Activated CD8-positive, alpha-beta memory T cell treated with anti-CD3 and anti-CD28 coated beads for 24 hours (primary cell): ENCODE data around the gene DNAJC12.
"Not testable (repeated sequence)": the region's sequence is repeated elsewhere in the genome, so short reads cannot be mapped to it uniquely, and the experiment has no call there.

ENCODE experiments used
- DNase-seq: peaks from one replicate; pipeline ENCODE4 v3.0.0-alpha.2; 2020

The DNAJC12 gene

DNA sequence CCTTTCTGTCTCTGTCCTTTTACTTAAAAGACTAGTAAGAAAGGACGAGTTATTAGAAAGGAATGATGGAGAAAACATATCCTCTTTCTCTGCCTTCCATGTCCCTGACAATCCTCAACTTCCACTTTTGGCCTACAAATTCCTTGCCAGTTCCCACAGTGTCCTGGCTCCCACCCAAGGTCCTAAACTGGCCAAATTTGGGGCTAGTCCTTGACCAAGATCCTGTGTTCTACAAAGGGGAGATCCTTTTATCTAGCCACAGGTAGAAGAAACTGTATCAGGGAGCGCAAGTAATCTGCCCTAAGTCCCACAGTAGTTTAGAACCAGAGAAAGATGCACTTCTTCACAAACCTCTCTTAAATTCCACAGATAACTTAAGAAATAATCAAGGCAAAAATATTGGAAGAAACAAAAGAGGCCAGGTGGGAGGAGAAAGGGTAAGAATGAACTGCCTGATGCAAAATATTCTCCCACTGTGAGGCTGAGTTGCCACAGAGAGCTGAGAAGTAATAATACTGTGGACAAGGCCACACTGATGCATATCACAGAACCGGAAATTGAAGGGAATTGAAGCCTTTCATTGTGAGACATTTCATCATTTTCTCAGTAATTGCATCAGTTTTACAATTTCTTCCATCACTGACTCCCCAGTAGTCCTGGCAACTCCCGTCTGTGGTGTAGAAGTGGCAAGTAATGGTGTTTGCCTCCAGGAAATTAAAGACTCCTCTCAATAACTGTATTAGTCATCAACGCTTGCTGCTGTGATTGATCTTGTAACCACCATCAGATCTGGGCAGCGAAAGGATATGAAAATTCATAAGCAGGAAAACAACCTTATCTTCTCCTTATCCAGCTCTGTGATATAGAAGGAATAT lies 47.2 kb downstream of the DNAJC12 start:
- no peak for DNase-seq

DNA sequence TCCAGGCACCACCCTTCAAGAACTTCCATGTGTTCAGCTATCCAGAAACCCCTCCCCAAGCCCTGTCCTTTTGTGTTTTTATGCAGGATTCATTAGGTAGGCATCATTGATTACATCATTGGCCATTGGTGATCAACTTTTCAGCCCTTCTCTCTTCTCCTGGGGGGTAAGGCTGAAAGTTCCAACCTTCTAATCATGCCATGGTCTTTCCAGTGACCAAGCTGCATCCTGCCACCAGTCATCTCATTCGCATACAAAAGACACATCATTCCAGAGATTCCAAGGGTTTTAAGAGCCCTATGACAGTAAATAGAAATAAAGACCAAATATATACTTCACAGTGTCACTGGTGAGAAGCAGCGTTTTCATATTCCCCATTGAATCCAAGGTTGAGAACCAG lies 48.2 kb downstream of the DNAJC12 start:
- no peak for DNase-seq

DNA sequence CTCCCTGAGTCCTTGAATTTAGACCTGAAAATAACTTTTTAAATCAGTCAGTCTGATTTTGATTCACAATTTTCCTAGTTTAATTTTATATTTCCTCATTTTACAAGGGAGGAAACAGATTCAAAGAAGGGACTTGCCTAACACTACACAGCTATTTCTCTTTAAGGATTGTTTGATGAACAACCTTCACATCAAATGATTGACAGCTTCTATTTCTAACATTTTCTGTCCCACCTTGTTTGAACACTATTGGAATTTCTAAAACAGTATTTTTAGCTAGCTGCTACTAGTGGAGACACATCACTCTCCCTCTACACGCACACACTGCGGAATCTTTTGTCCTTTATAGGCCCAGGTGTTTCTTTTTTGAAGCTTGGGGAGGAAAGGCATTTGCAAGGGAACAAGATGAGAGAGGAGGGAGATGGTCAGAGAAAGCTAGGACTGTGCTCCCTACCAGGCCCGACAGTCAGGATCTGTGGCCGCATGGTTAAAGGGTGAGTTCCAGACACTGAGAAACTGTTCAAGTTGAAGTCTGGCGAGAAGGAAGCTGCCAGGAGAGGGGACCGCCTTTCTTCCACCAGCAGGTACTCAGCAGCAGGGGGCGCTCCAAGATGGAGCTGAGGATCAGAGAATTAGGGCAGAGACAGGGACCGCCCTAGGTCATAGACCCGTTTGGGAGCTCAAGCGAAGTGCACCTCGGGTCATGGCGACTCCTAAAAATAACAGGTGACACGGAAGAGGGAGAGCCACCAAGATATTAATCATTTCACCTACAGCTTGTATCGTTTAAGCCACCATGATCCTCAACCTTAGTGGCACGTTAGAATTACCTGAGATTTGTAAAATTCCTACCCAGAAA lies 49.7 kb downstream of the DNAJC12 start:
- peak; percentile 91 for DNase-seq

DNA sequence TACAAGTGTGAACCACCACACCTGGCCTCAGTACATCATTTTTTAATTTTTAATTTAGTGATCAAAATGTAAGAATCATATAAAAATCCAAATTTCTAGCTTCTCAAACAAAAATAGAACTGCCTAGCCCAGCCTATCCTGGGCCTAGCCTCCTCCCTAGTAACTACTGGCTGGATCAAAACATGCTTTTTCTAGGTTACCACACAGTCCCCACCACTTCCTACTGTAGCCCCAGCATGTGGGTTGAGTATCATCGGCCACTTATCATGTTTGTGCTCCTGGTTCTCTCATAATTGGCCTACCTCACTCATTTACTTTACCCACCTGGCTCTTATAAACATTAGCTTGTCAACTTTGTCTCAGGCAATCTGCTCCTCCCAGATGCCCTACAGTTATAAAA lies 52.9 kb downstream of the DNAJC12 start:
- DNase-seq, result no peak

DNA sequence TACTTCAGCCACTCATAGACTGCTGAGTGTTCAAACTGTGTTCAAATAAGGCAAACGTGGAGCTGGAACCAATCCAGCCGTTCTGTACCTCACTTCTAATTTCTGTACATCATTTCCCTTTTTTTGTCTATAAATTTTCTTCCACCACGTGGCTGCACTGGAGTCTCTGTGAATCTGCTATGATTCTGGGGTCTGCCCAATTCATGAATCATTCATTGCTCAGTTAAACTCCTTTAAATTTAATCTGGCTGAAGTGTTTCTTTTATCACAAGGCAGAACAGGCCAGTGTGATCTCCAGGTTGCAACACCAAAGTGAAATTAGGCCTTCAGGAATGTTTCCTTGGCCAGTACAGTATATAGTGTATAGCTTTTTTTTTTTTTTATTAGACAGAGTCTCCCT lies 53.5 kb downstream of the DNAJC12 start:
- DNase-seq, result no peak

DNA sequence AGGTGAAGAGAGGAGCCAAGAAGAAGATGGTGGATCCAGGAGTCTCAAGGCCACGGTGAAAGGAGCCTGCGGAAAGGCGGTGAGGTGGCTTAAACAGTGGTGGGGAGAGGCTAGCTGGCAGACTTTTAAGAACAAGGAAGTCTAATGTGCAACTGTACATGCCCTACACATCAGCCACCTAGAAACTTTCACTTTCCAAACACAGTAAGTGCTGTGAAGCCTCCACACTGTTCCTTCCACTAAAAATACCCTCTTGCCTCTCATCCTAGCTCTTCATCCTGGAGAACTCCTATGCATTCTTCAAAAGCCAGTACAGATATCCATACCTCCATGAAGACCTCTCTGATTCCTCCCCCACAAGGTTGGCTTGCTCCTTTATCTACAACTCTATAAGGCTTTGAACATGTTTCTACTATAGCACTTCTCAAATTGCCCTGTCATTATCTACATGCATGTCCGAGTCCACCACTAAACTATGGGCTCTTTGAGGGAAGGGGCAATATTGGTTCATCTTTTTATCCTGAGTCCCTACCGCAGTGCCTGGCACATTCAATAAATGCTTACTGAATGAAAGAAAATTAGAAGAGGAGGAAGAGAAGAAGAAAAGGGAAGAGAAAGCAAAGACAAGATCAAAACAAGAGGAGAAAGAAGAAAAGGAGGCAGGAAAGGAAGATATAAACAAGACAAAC lies 54.2 kb downstream of the DNAJC12 start:
- no peak for DNase-seq

DNA sequence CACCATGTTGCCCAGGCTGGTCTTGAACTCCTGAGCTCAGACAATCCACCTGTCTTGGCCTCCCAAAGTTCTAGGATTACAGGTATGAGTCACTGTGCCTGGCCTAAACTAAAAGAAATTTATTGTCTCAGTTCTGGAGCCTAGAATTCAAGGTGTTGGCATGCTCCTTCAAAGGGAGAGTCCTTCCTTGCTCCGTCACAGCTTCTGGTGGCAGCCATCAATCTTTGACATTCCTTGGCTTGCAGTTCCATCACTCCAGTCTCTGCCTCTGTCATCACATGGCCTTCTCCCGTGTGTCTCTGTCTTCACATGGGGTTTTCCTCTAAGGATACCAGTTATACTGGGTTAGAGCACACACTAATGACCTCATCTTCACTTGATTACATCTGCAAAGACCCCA lies 55.5 kb downstream of the DNAJC12 start:
- no peak for DNase-seq

DNA sequence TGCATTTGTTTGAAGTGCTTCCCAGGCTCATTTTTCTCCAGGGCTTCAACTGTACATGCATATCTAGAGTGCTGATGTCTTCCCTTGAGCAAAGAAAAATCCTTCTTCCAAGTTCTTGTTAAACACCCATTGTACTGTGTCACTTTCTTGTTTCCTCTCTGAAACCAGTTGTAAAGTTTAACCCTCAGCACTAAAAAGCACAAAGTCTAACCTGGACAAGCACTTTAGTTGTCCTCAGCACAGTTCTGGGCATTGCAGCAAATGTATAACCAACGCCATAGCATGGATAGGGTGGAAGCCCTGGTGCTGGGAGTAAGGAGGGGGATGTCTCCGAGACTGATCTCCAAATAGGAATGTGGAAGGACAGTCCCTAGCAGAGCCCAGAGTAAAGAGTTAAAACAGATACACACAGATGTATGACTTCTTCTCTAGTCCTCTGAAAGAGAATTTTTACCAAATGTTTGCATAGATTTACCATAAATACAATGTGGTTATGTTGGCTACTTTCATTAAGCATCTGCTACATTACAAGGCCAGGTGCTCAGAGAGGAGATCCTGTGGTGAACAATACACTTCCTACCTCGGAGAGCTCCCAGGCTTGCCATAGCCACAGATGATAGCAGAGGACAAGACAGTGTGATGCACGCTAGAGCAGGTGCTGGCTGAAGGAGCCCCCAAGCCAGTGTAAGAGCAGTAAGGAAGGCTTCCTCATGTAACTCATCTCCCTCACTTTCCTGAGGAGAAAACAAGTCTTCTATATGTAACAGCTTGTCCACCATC lies 57.0 kb downstream of the DNAJC12 start:
- DNase-seq, result no peak

DNA sequence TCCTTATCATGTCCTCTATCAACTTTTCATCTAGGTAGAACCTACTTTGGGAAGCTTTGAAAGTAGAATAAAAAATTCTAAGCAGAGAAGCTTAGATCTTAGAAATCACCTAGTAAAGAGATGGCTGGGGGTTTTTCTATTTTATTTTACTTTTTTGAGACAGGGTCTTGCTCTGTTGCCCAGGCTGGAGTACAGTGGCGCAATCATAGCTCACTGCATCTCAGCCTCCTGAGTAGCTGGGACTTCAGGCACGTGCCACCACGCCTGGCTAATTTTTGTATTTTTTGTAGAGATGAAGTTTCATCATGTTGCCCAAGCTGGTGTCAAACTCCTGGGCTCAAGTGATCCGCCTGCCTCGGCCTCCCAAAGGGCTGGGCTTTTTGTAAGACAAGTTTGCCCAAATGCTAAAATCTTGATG lies 57.8 kb downstream of the DNAJC12 start:
- not testable (repeated sequence) for DNase-seq

DNA sequence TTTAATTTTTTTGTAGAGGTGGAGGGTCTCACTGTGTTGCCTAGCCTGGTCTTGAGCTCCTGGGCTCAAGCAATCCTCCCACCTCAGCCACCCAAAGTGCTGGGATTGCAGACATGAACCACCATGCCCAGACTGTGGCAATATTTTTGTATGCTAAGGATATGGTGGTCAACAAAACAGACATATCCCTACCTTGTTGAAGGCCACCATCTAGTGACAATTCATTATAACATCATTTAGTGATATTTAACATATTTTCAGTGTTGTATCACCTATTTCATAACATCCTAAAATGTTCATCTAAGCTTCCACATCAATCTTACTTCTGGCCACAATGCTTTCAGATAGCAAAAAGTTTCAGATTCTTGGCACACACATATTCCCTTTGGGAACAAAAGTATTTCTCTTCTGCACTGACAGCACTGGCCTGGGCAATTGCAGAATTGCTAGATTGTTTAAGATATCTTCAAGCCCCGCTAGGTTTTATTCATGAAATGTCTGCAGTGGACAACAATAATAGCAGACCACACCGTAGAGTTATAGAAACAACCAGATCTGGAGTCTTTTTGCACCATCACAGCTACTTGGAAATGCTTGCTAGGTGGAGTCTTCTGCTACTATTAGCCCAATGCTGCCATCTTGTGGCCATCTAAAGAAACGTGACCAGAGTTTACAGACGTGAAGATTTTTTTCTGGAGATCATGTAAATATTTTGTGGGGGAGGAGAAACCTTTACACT lies 58.4 kb downstream of the DNAJC12 start:
- DNase-seq, result no peak

DNA sequence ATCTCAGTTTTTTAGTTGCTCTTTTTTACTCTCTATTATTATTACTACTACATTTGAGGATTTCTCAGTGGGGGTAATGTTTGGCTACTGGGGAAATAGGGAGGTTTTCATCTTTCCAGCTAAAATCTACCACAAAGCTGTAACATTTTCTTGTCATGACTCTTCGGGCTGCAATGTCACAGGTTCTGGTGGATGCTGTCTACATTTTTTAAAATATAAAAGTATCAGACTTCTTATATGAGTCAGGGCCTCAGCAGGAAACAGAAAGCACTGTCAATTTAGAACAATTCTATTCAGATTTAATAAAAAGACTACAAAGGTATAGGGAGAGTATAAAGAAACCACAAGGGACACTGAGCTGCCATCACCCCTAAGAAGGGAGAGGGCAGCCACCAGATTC lies 61.6 kb downstream of the DNAJC12 start:
- DNase-seq, result no peak

DNA sequence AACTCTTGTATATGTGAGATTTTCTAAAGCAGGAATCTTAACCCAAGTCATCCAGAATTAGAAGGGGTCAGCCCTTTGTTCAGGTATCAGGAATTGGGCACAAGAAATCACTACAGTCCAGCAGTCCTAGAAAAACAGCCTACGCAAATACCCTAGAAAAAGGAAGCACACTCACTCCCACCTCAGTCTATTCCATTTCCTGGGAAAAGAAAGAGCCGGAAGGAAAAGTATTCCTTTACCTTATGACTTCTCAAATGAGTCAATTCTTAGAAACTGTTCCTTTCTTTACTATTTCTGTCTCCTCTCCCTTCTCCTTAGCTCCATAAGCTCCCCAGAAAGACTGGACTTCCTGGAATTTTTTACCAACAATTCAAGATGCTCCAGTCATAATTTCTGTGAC lies 62.7 kb downstream of the DNAJC12 start:
- DNase-seq, result no peak

DNA sequence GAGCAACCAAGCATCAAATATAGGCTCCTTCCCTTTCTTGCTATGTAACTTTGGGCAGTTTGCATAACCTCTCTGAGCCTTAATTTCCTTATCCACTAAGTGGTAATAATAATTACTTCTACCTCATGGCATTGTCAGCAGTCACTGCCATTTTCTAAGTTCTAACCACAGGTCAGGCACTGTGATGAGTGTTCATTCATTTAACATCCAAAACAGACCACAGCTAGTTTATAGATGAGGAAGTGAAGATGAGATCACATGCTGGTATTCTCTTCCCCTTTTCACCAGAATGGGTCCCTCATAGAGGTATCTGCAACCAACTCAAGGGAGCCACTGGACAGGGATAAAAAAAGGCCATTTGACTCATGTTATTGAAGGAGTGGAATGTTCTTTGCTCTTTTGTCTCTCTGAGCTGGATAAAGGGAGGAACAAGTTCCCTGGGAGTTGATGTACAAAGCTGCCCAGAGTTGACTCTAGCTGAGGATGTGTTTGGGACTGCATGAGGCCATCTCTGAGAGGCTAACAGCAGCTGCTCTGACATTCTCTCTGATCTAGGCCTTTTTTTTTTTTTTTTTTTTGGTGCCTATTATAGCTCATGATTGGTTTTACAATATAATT lies 65.0 kb downstream of the DNAJC12 start:
- no peak for DNase-seq

DNA sequence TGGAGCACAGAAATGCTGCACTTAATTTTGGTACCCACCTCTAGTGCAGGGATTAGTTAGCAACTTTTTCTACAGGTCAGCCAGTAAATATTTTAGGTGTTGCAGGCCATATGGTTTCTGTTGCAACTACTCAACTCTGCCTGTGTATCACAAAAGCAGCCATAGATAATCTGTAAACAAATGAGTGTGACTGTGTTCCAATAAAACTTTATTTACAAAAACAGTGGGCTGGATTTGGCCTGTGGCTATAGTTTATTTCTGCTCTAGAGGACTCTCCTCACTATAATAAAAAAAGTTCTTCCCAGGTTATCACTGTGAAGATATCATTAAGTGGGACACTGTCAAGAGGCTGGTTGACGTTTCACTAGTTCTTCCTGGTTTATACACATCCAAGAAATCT lies 65.8 kb downstream of the DNAJC12 start:
- no peak for DNase-seq

DNA sequence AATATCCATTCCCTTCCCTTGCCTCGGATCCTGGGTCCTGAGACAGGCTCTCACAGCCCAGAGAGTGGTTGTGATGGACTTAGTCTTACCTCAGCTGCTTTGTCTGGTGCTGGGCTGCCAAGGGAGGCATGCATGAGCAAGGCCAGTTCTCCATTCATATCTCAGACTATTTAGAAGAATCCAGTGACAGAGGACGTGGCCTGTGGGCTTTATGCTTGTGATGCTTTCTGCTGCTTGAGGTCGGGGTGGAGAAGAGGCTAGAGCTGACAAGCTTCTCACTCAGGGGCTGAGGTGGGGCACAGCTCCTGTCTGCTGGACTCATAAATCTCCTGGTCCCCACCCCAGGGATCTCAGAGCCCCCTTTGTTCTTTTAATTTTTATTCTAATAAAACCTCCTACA lies 66.8 kb downstream of the DNAJC12 start:
- DNase-seq, result no peak

DNA sequence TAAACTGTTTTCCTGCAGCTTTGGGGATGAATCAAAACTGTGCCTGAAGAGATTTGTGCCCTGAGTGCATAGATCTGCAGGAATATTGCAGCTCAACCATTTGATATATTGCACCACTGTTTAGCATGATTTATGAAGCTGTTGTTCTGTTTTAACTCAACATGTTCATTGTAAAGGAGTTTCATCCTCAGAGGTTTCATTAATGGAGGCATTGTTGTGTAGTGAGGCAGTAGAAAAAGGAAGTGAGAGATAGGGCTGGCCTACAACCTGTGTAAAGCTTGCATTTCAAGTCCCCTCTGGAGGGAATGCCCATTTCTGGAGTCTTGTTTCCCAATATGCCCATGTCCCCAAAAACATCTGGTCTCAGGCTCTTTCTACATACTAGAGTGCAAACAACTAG lies 67.5 kb downstream of the DNAJC12 start:
- no peak for DNase-seq

DNA sequence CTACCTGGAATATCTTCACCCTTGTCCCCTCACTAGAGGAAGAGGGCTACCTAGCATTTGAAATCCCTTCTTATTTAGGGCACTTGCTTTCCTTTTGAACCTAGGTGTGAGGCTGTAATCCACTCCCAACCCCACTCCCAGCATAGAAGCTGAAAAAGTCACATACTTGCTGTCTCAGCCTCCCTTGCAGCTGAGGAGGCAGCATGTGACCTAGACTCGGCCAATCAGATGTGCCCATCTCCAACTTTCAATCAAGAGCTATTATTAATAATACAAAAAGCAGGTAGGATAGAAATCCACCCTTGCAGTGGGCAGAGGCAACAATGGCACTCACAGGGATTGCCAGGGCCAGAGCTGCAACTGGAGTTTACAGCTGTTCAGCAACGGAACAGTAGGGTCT lies 70.7 kb downstream of the DNAJC12 start:
- no peak for DNase-seq

DNA sequence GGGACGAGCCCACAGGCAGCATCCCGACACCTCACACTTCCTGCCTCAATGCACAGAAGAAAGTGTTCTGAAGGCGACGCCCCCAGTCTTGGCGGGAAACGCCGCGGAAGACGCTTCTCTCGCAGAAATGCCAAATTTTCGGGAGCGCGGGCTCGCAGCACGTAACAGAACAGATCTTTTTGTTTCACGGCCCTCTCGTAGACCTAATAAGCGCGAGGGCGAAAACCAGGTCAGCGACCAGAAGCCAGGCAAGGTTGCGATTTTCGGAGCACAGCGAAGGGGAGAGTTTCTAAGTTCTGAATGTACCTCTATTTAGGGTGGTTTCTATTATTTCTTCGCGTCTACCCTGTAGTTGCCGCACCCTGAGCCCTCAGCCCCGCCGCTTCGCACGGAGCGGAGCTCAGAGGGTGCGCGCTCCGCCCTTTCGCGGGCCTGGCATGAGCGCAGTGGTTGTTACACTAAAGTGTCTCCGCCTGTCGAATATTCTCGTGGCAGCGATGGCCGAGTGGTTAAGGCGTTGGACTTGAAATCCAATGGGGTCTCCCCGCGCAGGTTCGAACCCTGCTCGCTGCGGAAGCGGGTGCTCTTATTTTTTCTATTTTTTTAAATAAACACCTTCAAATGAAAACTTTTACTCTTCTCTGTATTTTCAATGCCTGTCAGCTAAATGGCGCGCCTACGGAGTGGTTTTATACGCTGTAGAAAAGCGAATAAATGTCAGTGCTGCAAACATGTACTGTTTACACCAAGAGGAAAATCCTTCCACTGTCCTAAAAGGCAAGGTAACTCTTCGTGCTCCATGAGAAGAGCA lies 73.8 kb downstream of the DNAJC12 start:
- DNase-seq, result peak; percentile 100

DNA sequence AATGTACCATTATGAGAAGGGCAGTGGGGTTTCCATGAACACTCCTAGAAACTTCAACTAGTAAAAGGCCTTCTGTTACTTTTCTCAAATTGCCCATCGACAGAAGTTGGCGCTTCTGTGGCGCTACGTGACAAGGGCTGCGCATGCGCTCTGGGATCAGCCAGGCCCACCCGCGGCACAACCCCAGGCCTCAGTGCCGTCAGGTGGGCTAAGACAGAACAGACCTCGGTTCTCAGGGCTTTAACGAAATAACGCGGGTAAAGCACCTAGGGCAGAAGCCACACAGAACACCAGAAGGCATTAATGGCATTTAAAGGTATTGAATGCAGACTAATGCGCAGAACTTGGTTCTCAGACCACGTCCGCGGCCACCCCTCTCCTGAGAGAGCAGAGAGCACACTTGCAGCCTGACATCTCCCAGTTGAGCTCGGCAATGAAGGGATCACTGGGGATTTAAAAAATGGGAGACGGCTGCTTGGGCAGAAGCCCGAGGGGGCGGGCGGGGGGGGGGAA lies 74.4 kb downstream of the DNAJC12 start:
- DNase-seq, result peak; percentile 91

DNA sequence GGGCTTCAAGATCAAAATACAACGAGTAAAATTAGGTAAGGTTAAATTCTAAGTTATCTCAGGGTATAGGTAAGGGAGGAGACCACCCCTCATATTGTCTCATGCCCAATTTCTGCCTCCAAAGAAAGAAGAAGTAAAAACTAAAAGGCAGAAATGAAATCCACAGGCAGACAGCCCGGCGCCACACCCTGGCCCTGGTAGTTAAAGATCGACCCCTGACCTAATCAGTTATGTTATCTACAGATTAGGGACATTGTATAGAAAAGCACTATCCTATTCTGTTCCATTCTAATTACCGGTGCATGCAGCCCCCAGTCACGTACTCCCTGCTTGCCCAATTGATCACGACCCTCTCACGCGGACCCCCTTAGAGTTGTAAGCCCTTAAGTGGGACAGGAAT lies 75.4 kb downstream of the DNAJC12 start:
- not testable (repeated sequence) for DNase-seq
